ENCODE measurements around the gene AHRR. TPM values are rescaled to one million over a fixed set of nuclear protein-coding genes. Genes with fewer than 3 reads are reported as not detected.

The AHRR gene
- total and polyA plus RNA-seq, 2 donors (not counting 1 experiment from before 2014, with no cell fraction given): 11.3 to 26.4 TPM

DNA sequence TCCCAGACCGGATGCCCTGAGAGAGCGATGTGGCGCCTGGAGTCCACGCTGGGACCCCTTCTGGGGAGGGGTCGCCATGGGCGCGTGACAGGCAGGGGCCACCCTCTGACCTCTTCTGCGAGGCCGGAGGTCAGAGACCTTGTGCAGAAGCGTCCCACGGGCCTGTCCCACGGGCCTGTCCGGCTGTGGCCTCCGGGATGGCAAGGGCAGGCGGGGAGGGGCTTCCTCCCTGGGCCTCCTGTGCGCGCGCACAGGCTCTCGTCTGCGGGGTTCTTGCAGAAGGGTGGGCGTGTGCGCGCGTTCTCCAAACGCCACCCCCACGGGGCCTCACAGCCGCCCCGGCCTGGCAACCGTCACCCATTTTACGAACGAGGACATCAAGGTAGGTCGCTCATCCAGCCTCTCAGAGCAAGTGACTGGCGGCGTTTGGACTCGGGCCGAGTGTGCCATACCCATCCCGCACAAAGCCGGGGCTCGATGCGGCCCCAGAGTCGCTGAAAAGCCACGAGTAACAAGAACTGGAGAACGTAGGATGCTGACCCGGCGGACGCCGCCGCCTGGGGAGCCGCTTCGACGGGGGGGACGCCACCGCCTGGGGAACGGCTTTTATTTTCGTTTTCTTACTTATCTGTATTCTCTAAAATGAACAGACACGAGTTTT lies 897 bp downstream of the AHRR start:
- H3K79me2 ChIP-seq (ENCODE audit: control insufficient read depth, insufficient read depth, low read length): peaks cover 53% of the 10 kb centered on the region

DNA sequence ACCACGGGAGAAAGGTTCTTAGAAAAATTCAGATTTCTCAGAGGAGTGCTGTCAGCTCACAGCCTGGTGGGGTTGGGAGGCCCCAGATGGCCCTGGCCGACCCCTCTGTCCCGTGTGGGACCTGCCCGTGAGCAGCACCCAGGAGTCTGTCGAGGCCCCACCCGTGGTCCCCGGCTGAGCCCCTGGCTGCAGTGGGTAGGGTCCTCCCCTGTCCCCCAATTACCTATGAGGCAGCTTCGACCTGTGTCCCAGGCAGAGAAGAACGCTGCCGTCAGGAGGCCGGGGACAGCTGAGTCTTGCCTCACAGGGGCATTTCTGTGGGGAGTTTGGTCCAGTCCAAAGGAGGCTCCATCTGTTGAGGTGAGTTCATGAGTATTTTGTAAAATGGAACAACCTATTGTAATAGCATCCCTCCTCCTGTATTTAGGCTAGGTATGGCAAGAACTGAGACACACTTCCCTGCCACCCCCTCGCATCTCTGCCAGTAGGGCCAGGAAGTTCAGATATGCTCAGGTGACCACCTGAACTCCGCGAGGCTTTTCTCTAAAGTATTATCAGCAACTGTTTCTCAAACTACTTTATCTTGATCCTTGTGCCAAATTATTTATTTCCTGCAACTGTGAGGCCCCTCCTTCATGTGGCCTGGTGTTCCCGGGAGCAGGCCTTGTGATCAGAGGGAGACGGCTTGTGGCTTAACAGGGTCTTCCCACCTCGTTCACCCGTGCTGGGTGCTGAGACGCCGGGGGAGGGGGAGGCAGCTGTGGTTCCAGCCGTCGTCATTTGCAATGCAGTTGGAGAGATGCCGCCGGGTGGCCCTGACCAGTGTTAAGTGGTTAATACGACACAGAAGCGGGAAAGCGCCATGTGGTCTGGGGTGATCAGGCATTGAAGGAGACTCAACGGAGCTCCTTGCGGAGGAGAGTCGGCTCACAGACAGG lies 1.7 kb downstream of the AHRR start:
- Histone ChIP-seq H3K4me1 (ENCODE audit: control insufficient read depth, extremely low read depth, insufficient read depth, low read length) (peaks cover 8% of the 10 kb centered on the region), H3K79me2 (ENCODE audit: control insufficient read depth, insufficient read depth, low read length) (peaks cover 58% of the 10 kb centered on the region), H3K9ac (ENCODE audit: insufficient read depth, low read length) (peak overlapping the region; percentile 90), H2AFZ (ENCODE audit: low read length) (no peak overlapping the region), H3K4me3 (replicated peaks in 1 of 4; ENCODE audit: control extremely low read depth in 1 of 4, insufficient read depth in 1 of 4, low read depth in 3 of 4, low read length in 4 of 4) (peak overlapping the region in 3 of 4 experiments; percentile 59 to 76 (median 73)), H3K27ac (ENCODE audit: insufficient read depth, low read length) (peak overlapping the region; percentile 62), H3K9me3 (ENCODE audit: control insufficient read depth, insufficient read depth, low read depth, low read length) (no peaks in the 10 kb centered on the region), H4K20me1 (ENCODE audit: control insufficient read depth, extremely low read depth, insufficient read depth, low read length) (no peaks in the 10 kb centered on the region), H3K4me2 (ENCODE audit: extremely low read depth, insufficient read depth, low read length) (peak overlapping the region; percentile 54), H3K36me3 (ENCODE audit: control insufficient read depth, insufficient read depth, low read length) (peaks cover 5% of the 10 kb centered on the region), H3K27me3 (ENCODE audit: control insufficient read depth, insufficient read depth, low read length) (no peaks in the 10 kb centered on the region)
- TF ChIP-seq EZH2 (IDR thresholded peaks at IDR 0.05; ENCODE audit: low read length, missing control alignments): no peak
- TF ChIP-seq, protein P1, sequence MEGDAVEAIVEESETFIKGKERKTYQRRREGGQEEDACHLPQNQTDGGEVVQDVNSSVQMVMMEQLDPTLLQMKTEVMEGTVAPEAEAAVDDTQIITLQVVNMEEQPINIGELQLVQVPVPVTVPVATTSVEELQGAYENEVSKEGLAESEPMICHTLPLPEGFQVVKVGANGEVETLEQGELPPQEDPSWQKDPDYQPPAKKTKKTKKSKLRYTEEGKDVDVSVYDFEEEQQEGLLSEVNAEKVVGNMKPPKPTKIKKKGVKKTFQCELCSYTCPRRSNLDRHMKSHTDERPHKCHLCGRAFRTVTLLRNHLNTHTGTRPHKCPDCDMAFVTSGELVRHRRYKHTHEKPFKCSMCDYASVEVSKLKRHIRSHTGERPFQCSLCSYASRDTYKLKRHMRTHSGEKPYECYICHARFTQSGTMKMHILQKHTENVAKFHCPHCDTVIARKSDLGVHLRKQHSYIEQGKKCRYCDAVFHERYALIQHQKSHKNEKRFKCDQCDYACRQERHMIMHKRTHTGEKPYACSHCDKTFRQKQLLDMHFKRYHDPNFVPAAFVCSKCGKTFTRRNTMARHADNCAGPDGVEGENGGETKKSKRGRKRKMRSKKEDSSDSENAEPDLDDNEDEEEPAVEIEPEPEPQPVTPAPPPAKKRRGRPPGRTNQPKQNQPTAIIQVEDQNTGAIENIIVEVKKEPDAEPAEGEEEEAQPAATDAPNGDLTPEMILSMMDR (conservative IDR thresholded peaks at IDR 0.05 in 1 of 2, IDR thresholded peaks at IDR 0.05 in 1 of 2; ENCODE audit: low read depth in 1 of 2, low read length in 2 of 2): no peak
- peak in 1 of 2 donors; percentile 35 for DNase-seq (ENCODE audit: low read depth in 2 of 2)

More for the DNA sequence above, 897 bp downstream of the AHRR start:
- no peak overlapping the region for H2AFZ ChIP-seq (ENCODE audit: low read length)
- H3K4me3 ChIP-seq (replicated peaks in 1 of 4; ENCODE audit: control extremely low read depth in 1 of 4, insufficient read depth in 1 of 4, low read depth in 3 of 4, low read length in 4 of 4): peak overlapping the region; percentile 55 to 76 (median 66)
- H3K4me2 ChIP-seq (ENCODE audit: extremely low read depth, insufficient read depth, low read length): peak overlapping the region; percentile 64
- H3K36me3 ChIP-seq (ENCODE audit: control insufficient read depth, insufficient read depth, low read length): peaks cover 5% of the 10 kb centered on the region
- no peaks in the 10 kb centered on the region for H4K20me1 ChIP-seq (ENCODE audit: control insufficient read depth, extremely low read depth, insufficient read depth, low read length)
- peaks cover 10% of the 10 kb centered on the region for H3K4me1 ChIP-seq (ENCODE audit: control insufficient read depth, extremely low read depth, insufficient read depth, low read length)
- H3K9me3 ChIP-seq (ENCODE audit: control insufficient read depth, insufficient read depth, low read depth, low read length): no peaks in the 10 kb centered on the region
- H3K27ac ChIP-seq (ENCODE audit: insufficient read depth, low read length): peak overlapping the region; percentile 62
- TF ChIP-seq EZH2 (IDR thresholded peaks at IDR 0.05; ENCODE audit: low read length, missing control alignments): no peak
- peak overlapping the region; percentile 90 for H3K9ac ChIP-seq (ENCODE audit: insufficient read depth, low read length)
- H3K27me3 ChIP-seq (ENCODE audit: control insufficient read depth, insufficient read depth, low read length): no peaks in the 10 kb centered on the region
- DNase-seq (ENCODE audit: low read depth in 2 of 2): peak; percentile 23 to 29

DNA sequence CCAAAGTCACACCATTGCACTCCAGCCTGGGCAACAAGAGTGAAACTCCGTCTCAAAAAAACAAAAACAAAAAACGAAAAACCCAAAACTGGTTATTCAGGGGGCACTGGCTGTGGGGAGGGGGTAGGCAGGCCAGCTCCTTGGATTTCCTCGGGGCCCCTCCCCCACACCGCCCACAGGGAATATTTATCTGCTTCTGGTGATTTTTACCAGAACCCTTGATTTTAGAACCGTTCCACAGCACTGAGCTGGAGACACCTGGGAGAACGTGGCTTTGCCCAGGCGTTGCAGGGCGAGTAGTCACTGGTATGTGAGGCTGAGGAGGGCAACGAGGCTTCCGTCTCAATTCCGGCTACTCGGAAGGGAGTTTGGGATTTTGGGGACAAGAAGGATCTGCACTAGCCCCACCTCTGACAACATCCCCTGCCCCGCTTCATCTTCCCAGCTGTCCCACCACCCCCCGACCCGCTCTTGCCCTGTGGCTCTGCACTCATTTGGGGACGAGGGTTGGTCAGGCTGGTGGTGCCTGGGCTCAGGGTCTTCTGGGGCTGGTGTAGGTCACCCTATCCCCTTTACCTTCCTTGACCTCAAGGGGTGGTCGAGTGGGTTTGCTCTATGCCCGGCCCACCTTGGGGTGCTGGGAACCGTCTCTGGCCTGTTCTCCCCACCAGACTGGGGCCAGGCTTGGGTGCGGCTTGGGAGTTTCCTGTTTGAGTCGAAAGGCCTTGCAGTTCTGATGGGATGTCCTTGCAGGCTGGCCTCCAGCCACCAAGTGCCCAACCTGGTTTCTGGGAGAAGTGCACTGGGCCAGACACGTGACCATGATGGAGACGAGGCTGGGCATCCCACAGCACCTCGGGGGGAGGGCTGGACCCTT lies 3.5 kb downstream of the AHRR start:
- Histone ChIP-seq H3K4me3 (replicated peaks in 1 of 4; ENCODE audit: control extremely low read depth in 1 of 4, insufficient read depth in 1 of 4, low read depth in 3 of 4, low read length in 4 of 4) (no peak overlapping the region), H3K27ac (ENCODE audit: insufficient read depth, low read length) (no peak overlapping the region), H4K20me1 (ENCODE audit: control insufficient read depth, extremely low read depth, insufficient read depth, low read length) (no peaks in the 10 kb centered on the region), H2AFZ (ENCODE audit: low read length) (no peak overlapping the region), H3K27me3 (ENCODE audit: control insufficient read depth, insufficient read depth, low read length) (no peaks in the 10 kb centered on the region), H3K9me3 (ENCODE audit: control insufficient read depth, insufficient read depth, low read depth, low read length) (no peaks in the 10 kb centered on the region), H3K4me1 (ENCODE audit: control insufficient read depth, extremely low read depth, insufficient read depth, low read length) (peaks cover 2% of the 10 kb centered on the region), H3K79me2 (ENCODE audit: control insufficient read depth, insufficient read depth, low read length) (peaks cover 75% of the 10 kb centered on the region), H3K4me2 (ENCODE audit: extremely low read depth, insufficient read depth, low read length) (no peak overlapping the region), H3K36me3 (ENCODE audit: control insufficient read depth, insufficient read depth, low read length) (peaks cover 5% of the 10 kb centered on the region), H3K9ac (ENCODE audit: insufficient read depth, low read length) (no peak overlapping the region)
- no peak for DNase-seq (ENCODE audit: low read depth in 2 of 2)
- TF ChIP-seq, protein P1 (conservative IDR thresholded peaks at IDR 0.05 in 1 of 2, IDR thresholded peaks at IDR 0.05 in 1 of 2; ENCODE audit: low read depth in 1 of 2, low read length in 2 of 2): no peak
- no peak for TF ChIP-seq EZH2 (IDR thresholded peaks at IDR 0.05; ENCODE audit: low read length, missing control alignments)

Data from fibroblast of lung (primary cell).